Colon (tissue), 2 donors: ENCODE data around the gene FNIP2.
"Not testable (repeated sequence)": the region's sequence is repeated elsewhere in the genome, so short reads cannot be mapped to it uniquely, and the experiment has no call there.

Source experiments
- FAIRE-seq: peaks from 2 replicates; lab custom pipeline; 2012; peaks lifted over from hg19 to GRCh38; lab: Jason Lieb, UNC
- donor health status: control.
- donor health status: control.

The FNIP2 gene

GRCh38 chr4:158915683-158916241, 146.9 kb downstream of the FNIP2 start:
- FAIRE-seq: no peak

- not testable (repeated sequence) for FAIRE-seq
These were observed 151.7 kb downstream of the FNIP2 start for GRCh38 chr4:158920452-158920996.

GRCh38 chr4:158927774-158928173, 158.9 kb downstream of the FNIP2 start:
- not testable (repeated sequence) for FAIRE-seq

- no peak for FAIRE-seq
These were observed 161.3 kb downstream of the FNIP2 start for GRCh38 chr4:158929939-158930638.

GRCh38 chr4:158930639-158930972, 161.8 kb downstream of the FNIP2 start:
- FAIRE-seq: no peak

GRCh38 chr4:158933236-158933635, 164.4 kb downstream of the FNIP2 start:
- no peak for FAIRE-seq

GRCh38 chr4:158934996-158935669, 166.3 kb downstream of the FNIP2 start:
- FAIRE-seq: no peak

GRCh38 chr4:158936238-158936637, 167.4 kb downstream of the FNIP2 start:
- FAIRE-seq: no peak

- FAIRE-seq: no peak
These were observed 169.6 kb downstream of the FNIP2 start for GRCh38 chr4:158938220-158939044.

- FAIRE-seq: no peak
These were observed 171.4 kb downstream of the FNIP2 start for GRCh38 chr4:158940271-158940670.

GRCh38 chr4:158941321-158941720, 172.5 kb downstream of the FNIP2 start:
- no peak for FAIRE-seq

- FAIRE-seq: no peak
These were observed 173.1 kb downstream of the FNIP2 start for GRCh38 chr4:158941895-158942294.

- FAIRE-seq: no peak
These were observed 176.8 kb downstream of the FNIP2 start for GRCh38 chr4:158945529-158946108.

- FAIRE-seq: no peak
These were observed 178.0 kb downstream of the FNIP2 start for GRCh38 chr4:158946825-158947224.

GRCh38 chr4:158948071-158948470, 179.2 kb downstream of the FNIP2 start:
- no peak for FAIRE-seq

- no peak for FAIRE-seq
These were observed 180.3 kb downstream of the FNIP2 start for GRCh38 chr4:158949099-158949498.

- not testable (repeated sequence) for FAIRE-seq
These were observed 183.5 kb downstream of the FNIP2 start for GRCh38 chr4:158952221-158952774.

- FAIRE-seq: not testable (repeated sequence)
These were observed 187.5 kb downstream of the FNIP2 start for GRCh38 chr4:158956345-158956744.

GRCh38 chr4:158956918-158957317, 188.1 kb downstream of the FNIP2 start:
- not testable (repeated sequence) for FAIRE-seq
